GM10847 (cell line): ENCODE data around the gene NABP1.

Experiments used
- POLR2A ChIP-seq: IDR thresholded peaks from 2 replicates; pipeline ENCODE4 v1.6.1; 2011; ENCODE audit not compliant: insufficient read length; ENCODE audit errors: extremely low read depth

NABP1 gene

GRCh38 chr2:191707542-191707941 lies 29.6 kb downstream of the NABP1 start:
- TF ChIP-seq POLR2A = no peak

DNA sequence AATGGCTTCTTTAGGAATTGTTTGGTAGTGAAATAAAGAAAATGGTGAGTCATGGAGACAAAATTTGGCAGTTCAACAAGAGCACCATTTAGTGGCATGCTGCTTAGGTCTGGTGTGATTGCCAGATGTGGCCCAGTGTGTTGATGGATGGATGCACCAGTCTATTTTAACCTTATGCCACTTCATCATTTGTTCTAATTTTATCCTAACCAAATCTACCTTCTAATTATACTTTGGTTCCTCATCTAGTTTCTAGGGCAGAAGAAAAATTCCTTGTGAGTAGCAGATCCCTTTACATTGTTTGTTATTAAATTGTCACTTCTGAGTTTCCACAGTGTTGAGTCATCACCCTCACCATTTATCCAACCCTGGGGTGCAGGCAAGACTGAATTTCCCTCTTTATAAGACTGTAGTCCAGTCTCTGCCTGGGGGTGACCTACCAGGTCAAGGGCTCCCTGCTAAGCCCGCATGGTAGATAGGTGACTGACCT lies 32.5 kb downstream of the NABP1 start:
- no peak for TF ChIP-seq POLR2A

DNA sequence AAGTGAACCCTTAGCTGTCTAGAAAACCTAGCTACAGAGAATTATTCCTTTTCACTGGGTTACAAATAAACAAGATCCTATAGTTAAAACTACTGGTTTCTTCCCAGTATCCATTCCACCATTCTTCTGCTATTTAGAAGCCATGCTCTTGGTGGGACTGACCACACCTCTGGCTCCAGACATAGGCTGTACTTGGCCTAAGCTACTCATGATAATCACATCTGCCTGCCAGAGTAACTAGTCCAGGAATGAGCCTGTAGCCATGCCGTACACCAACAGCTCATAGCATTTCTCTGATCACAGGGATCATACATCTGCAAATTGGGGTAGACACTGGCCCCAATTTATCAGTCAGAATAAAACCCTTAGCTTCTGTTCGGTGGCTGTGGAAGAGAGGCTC lies 33.7 kb downstream of the NABP1 start:
- TF ChIP-seq POLR2A = no peak

DNA sequence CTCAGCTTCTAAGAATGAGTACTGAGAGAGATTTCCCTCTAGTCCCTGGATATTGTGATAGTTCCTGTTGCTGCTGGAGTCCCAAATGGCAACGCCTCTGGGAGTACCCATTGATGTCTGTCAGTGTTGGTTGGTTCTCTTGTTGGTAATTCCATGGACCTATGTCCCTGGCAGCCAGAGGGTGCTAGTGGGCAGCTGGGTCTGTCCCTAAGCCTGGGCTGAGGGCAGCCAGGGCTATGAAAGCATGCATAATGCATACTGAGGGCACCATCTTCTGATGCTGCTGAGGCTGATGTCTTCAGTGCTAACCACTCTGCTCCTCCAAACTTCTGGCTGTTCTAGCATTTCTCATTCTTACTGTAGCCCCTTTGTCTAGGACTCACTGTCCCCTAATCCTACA lies 35.9 kb downstream of the NABP1 start:
- no peak for TF ChIP-seq POLR2A

DNA sequence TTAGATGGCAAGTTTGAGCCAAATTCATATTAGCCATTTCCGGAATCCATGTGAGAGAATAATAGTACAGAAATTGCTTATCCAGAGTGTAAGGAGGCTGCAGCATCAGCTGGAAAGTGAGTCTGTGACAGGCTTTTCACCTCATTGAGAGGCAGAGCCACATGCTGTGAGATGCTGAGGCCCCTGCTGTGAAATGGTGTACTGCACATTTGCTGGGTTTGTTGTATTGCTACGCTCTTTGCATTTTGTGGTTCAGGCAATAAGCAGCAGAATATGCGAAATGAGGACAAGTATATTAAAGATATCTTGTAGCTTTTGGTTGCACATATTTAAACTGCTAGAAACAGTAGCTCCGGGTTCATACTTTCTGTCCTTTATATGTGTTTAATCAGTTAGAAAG lies 37.0 kb downstream of the NABP1 start:
- TF ChIP-seq POLR2A = no peak

DNA sequence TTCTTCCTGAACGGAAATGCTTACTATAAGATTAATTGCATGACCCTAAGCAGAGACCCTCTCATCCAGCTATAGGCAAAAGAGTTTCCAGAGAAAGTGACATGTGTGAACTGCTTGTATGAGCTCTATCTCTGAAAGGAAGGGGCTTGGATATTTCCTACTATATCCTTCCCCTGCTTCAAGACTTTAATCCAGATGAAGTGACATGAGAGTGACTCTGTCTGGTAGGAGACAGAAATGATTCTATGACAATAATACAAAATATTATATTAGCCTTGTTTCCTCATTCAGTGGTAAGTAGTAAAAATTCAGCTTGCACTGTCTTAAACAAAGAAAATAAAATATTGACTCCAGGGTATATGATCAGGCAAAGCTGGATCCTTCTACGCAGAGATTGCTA lies 37.5 kb downstream of the NABP1 start:
- TF ChIP-seq POLR2A = no peak

DNA sequence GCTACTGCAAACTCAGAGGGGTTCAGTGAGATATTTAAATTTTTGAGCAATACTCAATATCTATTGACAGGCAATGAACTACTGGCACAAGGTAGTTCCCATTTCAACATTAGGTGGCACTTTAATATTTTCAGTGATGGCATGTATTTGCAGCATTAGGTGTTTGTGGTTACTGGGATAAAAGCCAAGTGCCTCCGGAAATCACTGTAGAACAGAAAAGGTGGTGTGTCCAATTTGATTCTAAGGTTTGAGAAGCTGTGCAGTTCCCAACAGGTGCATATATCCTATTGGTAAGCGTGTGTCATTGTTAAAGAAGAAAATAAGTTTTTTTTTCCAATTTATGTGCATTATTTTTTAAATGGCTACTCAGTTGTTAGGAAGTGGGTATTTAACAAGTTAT lies 41.3 kb downstream of the NABP1 start:
- no peak for TF ChIP-seq POLR2A

DNA sequence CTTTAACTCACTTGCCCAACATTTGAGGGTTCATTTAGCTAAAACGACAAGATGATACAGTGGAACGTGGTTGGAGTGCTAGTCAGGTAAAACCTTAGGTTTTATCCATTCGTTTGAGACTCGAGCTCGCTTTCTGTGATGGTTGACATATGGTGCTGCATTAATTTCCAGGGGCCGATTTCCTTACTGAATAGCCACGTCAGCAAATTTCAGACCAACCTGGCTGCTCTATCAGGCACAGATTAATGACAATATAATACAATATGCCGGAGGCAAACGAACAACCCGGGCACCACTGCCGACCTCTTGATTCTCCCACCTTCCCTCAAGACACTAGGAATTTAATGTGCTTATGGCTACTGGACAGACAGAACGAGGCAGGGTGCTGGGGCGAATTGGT lies 42.0 kb downstream of the NABP1 start:
- no peak for TF ChIP-seq POLR2A

GRCh38 chr2:191721331-191721730 lies 43.4 kb downstream of the NABP1 start:
- TF ChIP-seq POLR2A = no peak

DNA sequence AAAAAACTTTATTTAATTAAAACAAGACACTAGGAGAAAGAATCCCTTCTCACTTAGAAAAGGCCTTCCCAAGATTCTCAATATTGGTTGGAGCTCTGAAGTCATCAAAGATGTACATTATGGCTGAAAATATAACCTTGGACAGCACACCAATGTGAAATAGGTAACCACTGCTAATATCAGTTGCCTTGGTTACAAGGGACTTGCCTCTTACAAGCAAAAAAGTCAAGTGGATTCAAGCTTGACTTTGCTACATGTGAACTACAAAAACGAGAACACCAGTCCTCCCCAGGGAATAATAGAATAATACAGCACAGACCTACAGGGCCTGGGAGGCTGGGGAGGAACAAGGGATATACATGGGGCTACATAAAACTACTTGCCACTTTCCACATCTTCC lies 46.1 kb downstream of the NABP1 start:
- TF ChIP-seq POLR2A = no peak

DNA sequence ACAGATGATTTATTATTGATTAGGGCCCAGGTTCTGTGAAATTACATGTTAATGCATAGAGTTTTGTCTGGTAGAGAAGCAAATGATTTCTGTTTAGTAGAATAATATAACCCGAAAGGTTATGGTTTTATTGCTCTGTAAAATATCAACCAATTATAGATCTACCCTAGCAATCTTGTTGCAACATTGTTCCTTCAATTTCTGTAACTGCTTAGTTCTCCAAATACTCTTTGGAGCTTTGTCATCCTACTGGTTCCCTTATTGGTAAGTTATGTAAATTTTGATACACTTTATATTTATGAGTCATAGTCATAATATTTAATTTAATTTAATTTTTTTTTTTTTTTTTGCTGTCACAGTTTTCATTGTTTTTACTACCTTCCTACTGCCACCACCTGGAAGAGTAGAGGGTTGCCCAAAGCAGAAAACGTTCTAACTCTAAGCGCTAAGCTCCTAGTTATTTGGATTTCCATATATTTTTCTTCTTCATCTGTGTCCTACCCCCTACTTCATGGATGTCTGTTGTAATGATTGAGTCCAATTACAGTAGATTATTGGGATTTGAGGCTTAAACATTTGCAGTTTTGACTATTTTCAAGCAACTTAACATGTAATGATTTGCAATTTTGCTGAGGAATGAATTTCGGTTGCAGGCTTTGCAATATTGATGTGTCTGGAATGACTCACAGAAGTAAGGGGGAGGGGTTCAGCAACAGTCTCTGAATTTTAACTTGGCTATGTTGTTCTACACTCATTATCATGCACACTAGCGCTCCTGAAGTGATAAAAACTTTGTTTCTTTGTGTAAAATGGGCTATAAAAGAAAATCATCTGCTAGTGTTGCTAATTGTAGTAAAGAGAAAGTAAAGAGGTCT lies 51.1 kb downstream of the NABP1 start:
- no peak for TF ChIP-seq POLR2A

DNA sequence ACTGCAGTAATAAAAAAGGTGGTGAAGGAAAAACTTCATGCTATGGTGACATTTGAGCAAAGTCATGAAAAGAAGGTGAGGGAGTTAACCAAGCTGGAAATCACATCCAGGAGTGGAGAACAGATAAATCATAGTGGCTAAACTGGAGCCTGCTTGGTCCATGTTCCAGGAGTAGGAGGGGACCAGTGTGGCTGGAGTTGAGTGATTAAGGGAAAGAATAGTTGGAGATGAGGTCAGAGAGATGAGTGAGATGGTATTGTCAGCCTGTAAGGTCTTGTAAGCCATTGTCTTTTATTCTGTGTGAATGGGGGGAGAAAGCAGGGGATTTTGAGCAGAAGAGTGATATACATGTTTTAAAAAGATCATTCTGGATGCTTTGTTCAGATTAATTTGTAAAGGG lies 52.3 kb downstream of the NABP1 start:
- no peak for TF ChIP-seq POLR2A
